ENCODE results near the gene USP22.

USP22 gene

DNA sequence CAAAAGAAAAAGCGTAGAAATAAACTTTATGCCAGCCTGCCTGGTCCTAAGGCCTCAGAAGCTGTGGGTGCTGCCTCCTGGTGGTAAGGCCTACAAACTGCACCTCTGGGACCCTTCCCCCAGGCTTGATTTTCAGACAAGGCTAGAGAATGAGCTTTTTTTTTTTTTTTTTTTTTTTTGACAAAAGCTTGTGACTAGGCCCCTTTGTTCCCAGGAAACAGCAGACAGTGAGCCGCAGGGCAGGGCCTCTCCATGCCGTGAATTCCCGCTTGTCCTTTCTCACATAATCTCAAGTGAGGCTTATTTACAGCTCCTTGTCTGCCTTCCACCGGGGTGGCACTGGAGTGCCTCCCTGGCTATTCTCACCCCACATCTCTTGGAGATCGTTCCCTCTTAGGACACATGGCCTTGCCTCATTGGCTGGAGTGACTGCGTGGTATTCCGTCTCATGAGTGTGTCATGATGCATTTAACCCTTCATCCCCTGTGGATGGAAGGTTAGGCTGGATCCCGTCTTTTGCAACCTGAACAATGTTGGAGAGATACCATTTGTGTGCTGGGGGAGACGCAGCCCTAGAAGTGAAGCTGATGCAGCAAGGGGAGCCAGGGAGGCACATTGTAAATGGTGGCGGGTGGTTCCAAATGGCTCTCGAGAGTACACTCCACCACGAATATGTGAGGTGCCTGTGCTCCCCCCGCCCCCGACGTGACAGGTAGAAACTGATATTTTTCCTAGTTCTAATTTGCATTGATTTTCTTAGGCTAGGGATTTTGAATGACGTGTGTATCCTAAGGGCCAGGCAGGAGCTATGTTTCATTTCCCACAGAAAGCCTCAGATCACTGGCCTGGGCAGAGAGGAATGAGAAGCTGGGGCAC, 49.6 kb downstream of the USP22 start:
- TF ChIP-seq, protein P1, sequence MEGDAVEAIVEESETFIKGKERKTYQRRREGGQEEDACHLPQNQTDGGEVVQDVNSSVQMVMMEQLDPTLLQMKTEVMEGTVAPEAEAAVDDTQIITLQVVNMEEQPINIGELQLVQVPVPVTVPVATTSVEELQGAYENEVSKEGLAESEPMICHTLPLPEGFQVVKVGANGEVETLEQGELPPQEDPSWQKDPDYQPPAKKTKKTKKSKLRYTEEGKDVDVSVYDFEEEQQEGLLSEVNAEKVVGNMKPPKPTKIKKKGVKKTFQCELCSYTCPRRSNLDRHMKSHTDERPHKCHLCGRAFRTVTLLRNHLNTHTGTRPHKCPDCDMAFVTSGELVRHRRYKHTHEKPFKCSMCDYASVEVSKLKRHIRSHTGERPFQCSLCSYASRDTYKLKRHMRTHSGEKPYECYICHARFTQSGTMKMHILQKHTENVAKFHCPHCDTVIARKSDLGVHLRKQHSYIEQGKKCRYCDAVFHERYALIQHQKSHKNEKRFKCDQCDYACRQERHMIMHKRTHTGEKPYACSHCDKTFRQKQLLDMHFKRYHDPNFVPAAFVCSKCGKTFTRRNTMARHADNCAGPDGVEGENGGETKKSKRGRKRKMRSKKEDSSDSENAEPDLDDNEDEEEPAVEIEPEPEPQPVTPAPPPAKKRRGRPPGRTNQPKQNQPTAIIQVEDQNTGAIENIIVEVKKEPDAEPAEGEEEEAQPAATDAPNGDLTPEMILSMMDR (conservative IDR thresholded peaks at IDR 0.05; ENCODE audit: low read depth, low read length): peak; percentile 97
- peak; percentile 88 for DNase-seq (ENCODE audit: low read depth)
- no peak overlapping the region for H3K4me3 ChIP-seq (ENCODE audit: low read depth, low read length)

DNA sequence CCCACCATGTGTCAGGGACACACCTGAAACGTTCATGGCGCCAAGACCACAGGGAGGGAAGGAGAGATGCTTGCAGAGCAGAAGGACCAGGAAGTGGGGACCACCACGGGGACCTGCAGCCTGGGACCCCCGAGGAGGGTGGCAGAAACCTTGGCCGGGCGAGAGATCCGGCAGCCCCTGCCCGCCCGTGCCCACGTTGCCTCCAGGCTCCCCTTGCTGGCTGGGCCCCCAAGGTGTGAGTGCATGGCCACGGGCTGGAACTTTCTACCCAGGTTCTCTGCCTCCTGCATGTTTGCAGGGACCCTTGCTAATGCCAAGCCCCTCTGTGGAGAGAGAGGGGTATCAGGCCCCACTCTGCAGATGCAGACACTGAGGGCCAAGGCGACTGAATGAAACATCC, 50.4 kb downstream of the USP22 start:
- H3K4me3 ChIP-seq (ENCODE audit: low read depth, low read length): no peak overlapping the region
- TF ChIP-seq, protein P1 (conservative IDR thresholded peaks at IDR 0.05; ENCODE audit: low read depth, low read length): no peak
- no peak for DNase-seq (ENCODE audit: low read depth)

DNA sequence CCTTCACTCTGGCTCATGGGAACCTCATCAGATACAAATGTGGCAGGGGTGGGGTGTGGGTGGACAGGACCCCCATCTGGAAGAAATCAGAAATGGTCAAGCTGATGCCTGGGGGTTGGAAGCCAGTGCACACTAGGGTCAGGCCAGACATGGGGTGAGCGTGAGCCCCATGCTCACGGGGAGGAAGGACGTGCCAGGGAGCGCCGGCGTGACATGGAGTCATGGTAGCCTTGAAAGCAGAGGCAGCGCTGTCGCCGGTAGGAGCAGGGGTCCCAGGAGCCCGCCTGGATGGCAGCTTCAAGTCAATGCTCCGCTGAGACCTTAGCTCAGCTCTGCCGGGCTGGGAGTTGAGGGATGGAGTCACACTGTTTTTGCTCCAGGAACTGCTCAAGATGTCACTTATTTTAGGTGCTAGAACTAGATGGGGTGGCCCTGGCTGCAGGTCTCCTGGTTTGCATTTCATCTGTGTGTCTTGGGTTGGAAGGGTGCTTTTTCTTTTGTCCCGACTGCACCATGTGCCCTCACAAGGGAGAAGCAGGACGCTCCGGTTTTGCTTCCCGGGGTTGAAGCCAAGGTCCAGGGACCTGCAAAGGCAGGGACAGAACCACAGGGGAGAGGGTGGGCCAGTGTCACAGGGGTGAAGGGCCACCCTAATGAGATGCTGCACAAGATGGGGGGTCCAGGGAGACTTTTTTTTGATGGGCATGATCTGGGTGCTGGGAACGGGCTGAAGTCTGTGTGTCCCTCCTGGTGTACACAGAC, 51.4 kb downstream of the USP22 start:
- TF ChIP-seq, protein P1 (conservative IDR thresholded peaks at IDR 0.05; ENCODE audit: low read depth, low read length): no peak
- H3K4me3 ChIP-seq (ENCODE audit: low read depth, low read length): no peak overlapping the region
- DNase-seq (ENCODE audit: low read depth): no peak

DNA sequence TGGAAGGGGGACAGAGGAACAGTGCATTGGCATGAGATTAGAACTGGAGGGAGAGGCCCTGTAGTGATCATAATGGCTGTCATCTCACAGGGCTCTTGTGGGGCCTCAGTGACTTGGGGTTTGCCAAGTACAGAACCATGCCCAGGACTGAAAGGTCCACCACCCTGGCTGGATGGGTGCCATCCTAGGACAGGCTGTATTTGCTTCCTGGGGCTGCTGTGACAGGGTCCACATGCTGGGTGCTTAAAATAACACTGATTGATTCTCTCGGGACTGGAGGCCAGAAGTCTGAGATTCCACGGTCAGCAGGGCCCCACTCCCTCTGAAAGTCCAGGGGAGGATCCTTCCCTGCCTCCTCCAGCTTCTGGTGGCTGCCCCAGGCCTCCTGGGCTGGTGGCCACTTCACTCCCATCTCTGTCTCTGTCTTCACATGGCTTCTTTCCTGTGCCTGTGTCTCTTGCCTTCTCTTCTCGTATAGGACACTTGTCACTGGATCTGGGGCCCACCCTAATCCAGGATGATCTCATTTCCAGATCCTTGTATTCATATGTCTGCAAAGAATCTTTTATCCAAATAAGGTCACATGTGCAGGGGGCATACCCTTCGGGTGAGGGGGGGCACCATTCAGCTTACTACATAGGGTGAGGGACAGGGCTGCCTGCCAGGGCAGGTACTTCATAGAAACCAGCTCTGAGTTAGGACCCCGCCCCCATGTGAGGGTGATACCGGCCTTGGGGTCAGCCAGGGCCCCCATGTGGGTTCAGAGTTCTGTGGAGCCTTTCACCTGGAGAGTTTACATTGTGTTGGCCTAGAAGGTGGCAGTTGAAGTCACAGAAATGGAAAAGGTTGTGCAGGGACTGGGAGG, 52.6 kb downstream of the USP22 start:
- H3K4me3 ChIP-seq (ENCODE audit: low read depth, low read length): no peak overlapping the region
- TF ChIP-seq, protein P1 (conservative IDR thresholded peaks at IDR 0.05; ENCODE audit: low read depth, low read length): no peak
- DNase-seq (ENCODE audit: low read depth): no peak

DNA sequence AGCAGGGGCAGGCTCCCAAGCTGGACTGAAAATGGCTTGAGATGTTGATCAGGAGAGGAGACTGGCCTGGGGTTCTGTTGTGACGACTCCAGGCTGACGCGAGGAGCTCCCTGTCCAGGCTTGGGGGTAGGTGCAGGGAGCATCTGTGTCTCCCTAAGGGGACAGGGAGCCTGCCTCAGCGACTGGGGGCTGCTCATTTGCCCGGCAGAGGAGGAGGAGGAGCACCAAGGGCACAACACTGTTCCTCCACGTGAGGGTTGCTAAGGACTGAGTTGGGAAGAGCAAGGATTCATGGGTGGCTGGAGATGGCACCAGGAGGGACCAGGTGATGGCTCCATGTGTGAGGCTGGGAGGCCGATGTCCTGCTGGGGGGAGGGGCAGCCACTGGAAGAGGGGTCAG, 53.3 kb downstream of the USP22 start:
- TF ChIP-seq, protein P1 (conservative IDR thresholded peaks at IDR 0.05; ENCODE audit: low read depth, low read length): no peak
- DNase-seq (ENCODE audit: low read depth): no peak
- H3K4me3 ChIP-seq (ENCODE audit: low read depth, low read length): no peak overlapping the region

DNA sequence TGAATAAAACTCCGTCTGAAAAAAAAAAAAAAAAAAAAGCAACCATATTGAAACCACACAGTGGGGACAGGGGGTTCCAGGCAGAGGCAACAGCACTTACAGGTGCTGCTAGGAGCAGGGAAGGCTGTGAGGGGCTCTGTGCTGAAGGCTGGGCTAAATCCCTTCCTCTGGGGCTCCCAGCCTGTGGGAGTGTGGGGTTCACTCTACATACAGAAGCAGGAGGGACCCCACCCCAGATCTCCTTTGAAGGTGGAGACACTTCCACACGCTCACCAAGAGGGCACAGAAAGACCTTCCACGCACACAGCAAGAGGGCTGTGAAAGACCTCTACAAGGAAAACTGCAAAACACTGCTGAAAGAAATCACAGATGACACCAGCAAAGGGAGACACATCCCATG, 53.9 kb downstream of the USP22 start:
- no peak overlapping the region for H3K4me3 ChIP-seq (ENCODE audit: low read depth, low read length)
- DNase-seq (ENCODE audit: low read depth): no peak
- TF ChIP-seq, protein P1 (conservative IDR thresholded peaks at IDR 0.05; ENCODE audit: low read depth, low read length): no peak
